Vagina (tissue), 2 donors: ENCODE measurements around the gene DIRAS3. TPM values are rescaled to one million over a fixed set of nuclear protein-coding genes. Genes with fewer than 3 reads are reported as not detected.

ENCODE experiments used
- DNase-seq, 2 donors: peaks; one replicate each; pipeline ENCODE4 v3.0.0-alpha.2; 2017; ENCODE audit errors: extremely low spot score in 2 of 2
- H3K27ac ChIP-seq: fragments of 200-600 bp; sonication (generic); one replicate; pipeline ENCODE4 v1.5.1; 2019
- H3K27me3 ChIP-seq: fragments of 200-600 bp; sonication (generic); one replicate; pipeline ENCODE4 v1.5.1; 2019
- H3K36me3 ChIP-seq, 2 donors: fragments of 200-600 bp; sonication (generic); one replicate each; pipeline ENCODE4 v1.5.1; 2017 to 2019
- H3K4me1 ChIP-seq: fragments of 200-600 bp; sonication (generic); one replicate; pipeline ENCODE4 v1.5.1; 2019
- H3K4me3 ChIP-seq, 2 donors: fragments of 200-600 bp; sonication (generic); 1 replicate in 1 of 2; 2 replicates in 1 of 2; pipeline ENCODE4 v1.5.1; 2016 to 2019
- H3K9me3 ChIP-seq: fragments of 200-600 bp; sonication (generic); one replicate; pipeline ENCODE4 v1.5.1; 2019
- POLR2A ChIP-seq, 2 donors: fragments of 450-650 bp; IDR thresholded peaks; one replicate each; pipeline ENCODE4 v1.6.1; 2017; ENCODE audit warnings: antibody characterized with exemption in 2 of 2, mild to moderate bottlenecking in 2 of 2, moderate library complexity in 2 of 2
- POLR2AphosphoS5 ChIP-seq, 2 donors: sonication (generic); formaldehyde crosslinking; IDR thresholded peaks; one replicate each; pipeline ENCODE4 v1.9.0; 2017; ENCODE audit warnings: antibody characterized with exemption in 2 of 2, mild to moderate bottlenecking in 2 of 2, low read depth in 1 of 2; ENCODE audit not compliant: insufficient read depth in 1 of 2
- intact Hi-C: fragments of 100-400 bp; cut with DNase I; formaldehyde crosslinking; loops from one replicate; pipeline ENCODE4 v1.15.1; 2023
- total RNA-seq: library from RNA; depleted of rRNA; stranded (reverse); fragments of >200 nt; gene quantifications from one replicate; pipeline ENCODE4 v1.2.3, GENCODE V29; 2016
- TF ChIP-seq, protein P1 (sequence below), 3 experiments: fragments of 450-650 bp in 2 of 3; fragments of 200-600 bp in 1 of 3; sonication (generic) in 1 of 3; IDR thresholded peaks; one replicate each; pipeline ENCODE4 v1.5.1; 2017 to 2019; ENCODE audit warnings: antibody characterized with exemption in 3 of 3, mild to moderate bottlenecking in 2 of 3, moderate library complexity in 2 of 3

Gene DIRAS3
- total RNA-seq, 1 donor from 2014 or later, result 2.0 TPM

DNA sequence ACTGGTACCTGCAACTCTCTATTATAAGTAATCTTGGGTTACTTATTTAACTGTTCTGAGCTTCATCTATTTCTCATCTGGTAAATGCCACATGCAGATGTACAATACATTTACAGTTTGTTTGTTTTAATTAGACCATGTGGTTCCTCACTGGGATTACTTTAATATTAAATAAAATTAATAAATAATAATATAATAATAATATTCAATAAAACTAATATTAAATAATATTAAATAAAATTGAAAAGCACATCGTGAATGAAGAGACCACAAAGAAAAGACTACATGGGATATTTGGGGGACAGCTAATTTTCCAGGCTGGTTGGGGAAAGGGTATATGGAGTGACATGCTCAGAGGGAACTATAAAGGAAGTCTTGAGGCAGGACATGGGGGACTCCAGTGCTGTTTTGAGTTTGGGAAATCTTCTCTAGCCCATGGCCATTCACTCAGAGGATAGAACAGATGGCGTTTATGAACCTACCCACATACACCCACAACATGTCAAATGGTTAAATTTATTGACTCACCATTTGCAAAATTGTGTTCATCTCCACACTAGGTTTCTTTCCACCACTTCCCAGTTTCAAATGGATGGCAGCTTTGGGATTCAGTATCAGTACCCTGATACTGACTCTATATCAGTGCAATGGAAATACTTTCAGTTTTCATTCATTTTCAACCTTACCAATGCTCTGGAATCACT is 25.6 kb downstream of the DIRAS3 start:
- DNase-seq, result no peak
- H3K4me3 ChIP-seq, result no peak overlapping the region
- intact Hi-C loops, result no loop called here
- H3K27me3 ChIP-seq, result no peaks in the 10 kb centered on the region
- no peaks in the 10 kb centered on the region for H3K4me1 ChIP-seq
- no peak overlapping the region for H3K27ac ChIP-seq
- H3K36me3 ChIP-seq, result no peaks in the 10 kb centered on the region
- TF ChIP-seq POLR2A (IDR thresholded peaks at IDR 0.05), result no peak
- TF ChIP-seq POLR2AphosphoS5 (IDR thresholded peaks at IDR 0.05; ENCODE audit: insufficient read depth in 1 of 2, low read depth in 1 of 2), result no peak
- TF ChIP-seq, protein P1, sequence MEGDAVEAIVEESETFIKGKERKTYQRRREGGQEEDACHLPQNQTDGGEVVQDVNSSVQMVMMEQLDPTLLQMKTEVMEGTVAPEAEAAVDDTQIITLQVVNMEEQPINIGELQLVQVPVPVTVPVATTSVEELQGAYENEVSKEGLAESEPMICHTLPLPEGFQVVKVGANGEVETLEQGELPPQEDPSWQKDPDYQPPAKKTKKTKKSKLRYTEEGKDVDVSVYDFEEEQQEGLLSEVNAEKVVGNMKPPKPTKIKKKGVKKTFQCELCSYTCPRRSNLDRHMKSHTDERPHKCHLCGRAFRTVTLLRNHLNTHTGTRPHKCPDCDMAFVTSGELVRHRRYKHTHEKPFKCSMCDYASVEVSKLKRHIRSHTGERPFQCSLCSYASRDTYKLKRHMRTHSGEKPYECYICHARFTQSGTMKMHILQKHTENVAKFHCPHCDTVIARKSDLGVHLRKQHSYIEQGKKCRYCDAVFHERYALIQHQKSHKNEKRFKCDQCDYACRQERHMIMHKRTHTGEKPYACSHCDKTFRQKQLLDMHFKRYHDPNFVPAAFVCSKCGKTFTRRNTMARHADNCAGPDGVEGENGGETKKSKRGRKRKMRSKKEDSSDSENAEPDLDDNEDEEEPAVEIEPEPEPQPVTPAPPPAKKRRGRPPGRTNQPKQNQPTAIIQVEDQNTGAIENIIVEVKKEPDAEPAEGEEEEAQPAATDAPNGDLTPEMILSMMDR (IDR thresholded peaks at IDR 0.05), result no peak
- no peaks in the 10 kb centered on the region for H3K9me3 ChIP-seq

DNA sequence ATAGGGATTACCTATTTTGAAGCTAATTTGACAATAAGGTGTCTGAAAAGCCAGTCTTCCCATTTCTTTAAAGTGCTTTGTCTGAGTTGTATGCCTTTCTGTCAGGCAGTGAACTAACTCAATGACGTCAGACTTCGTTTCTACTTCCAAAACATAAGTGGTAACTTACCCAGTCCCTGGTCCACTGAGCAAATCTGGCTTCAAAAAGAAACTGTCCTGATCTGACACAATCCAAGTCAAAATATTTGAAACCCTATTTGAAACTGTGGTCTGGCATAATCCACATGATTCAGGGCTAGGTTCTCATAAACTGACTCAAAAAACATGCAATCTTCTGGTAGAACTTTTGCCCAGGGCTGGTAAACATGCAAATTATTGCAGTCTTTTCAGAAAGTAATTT is 34.0 kb downstream of the DIRAS3 start:
- H3K9me3 ChIP-seq, result no peaks in the 10 kb centered on the region
- H3K27me3 ChIP-seq, result no peaks in the 10 kb centered on the region
- H3K4me1 ChIP-seq, result no peaks in the 10 kb centered on the region
- no peaks in the 10 kb centered on the region for H3K36me3 ChIP-seq
- intact Hi-C loops, result no loop called here
- H3K27ac ChIP-seq, result no peak overlapping the region
- no peak overlapping the region for H3K4me3 ChIP-seq
- no peak for DNase-seq
- TF ChIP-seq, protein P1 (IDR thresholded peaks at IDR 0.05), result no peak
- TF ChIP-seq POLR2A (IDR thresholded peaks at IDR 0.05), result no peak
- TF ChIP-seq POLR2AphosphoS5 (IDR thresholded peaks at IDR 0.05; ENCODE audit: insufficient read depth in 1 of 2, low read depth in 1 of 2), result no peak

GRCh38 chr1:68015971-68016370 is 34.5 kb downstream of the DIRAS3 start:
- intact Hi-C loops, result no loop called here
- no peaks in the 10 kb centered on the region for H3K9me3 ChIP-seq
- DNase-seq, result no peak
- no peak for TF ChIP-seq POLR2A (IDR thresholded peaks at IDR 0.05)
- TF ChIP-seq POLR2AphosphoS5 (IDR thresholded peaks at IDR 0.05; ENCODE audit: insufficient read depth in 1 of 2, low read depth in 1 of 2), result no peak
- TF ChIP-seq, protein P1 (IDR thresholded peaks at IDR 0.05), result no peak
- no peaks in the 10 kb centered on the region for H3K4me1 ChIP-seq
- no peak overlapping the region for H3K27ac ChIP-seq
- H3K4me3 ChIP-seq, result no peak overlapping the region
- no peaks in the 10 kb centered on the region for H3K27me3 ChIP-seq
- H3K36me3 ChIP-seq, result no peaks in the 10 kb centered on the region

- Histone ChIP-seq H3K9me3 (no peaks in the 10 kb centered on the region), H3K36me3 (no peaks in the 10 kb centered on the region), H3K27me3 (no peaks in the 10 kb centered on the region), H3K4me3 (no peak overlapping the region), H3K4me1 (no peaks in the 10 kb centered on the region), H3K27ac (no peak overlapping the region)
- intact Hi-C loops, result no loop called here
- TF ChIP-seq, protein P1 (IDR thresholded peaks at IDR 0.05), result no peak
- TF ChIP-seq POLR2A (IDR thresholded peaks at IDR 0.05), result no peak
- TF ChIP-seq POLR2AphosphoS5 (IDR thresholded peaks at IDR 0.05; ENCODE audit: insufficient read depth in 1 of 2, low read depth in 1 of 2), result no peak
- DNase-seq, result no peak
These were observed 35.1 kb downstream of the DIRAS3 start for GRCh38 chr1:68015369-68015768.

DNA sequence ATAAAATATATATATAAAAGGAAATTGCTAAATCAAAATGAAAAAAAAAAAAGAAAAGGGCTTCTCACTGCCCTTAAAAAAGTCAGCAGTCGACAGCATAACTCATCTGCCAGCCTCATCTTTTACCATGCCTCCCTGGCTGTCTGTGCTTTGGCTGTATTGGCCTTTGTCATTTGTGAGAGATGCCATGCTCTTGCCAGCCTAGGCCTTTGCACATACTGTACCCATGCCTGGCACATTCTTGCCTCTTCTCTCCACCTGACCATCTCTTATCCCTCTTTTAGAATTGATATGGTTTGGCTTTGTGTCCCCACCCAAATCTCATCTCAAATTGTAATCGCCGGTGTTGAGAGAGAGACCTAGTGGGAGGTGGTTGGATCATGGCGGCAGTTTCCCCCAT is 37.1 kb downstream of the DIRAS3 start:
- Histone ChIP-seq H3K9me3 (no peaks in the 10 kb centered on the region), H3K4me3 (no peak overlapping the region), H3K36me3 (no peaks in the 10 kb centered on the region), H3K27me3 (no peaks in the 10 kb centered on the region), H3K27ac (no peak overlapping the region), H3K4me1 (no peaks in the 10 kb centered on the region)
- TF ChIP-seq POLR2A (IDR thresholded peaks at IDR 0.05) (no peak), POLR2AphosphoS5 (IDR thresholded peaks at IDR 0.05; ENCODE audit: insufficient read depth in 1 of 2, low read depth in 1 of 2) (no peak)
- TF ChIP-seq, protein P1 (IDR thresholded peaks at IDR 0.05), result no peak
- DNase-seq, result no peak
- intact Hi-C loops, result no loop called here
